Activated T-cell treated with anti-CD3 and anti-CD28 coated beads, Interleukin-2, amount 50 U/mL, for 48 hours (primary cell): ENCODE measurements around the gene PTK7.
A peak's percentile ranks its signal among the peaks of the same experiment; 100 is the strongest.
"Not testable (repeated sequence)": the region's sequence is repeated elsewhere in the genome, so short reads cannot be mapped to it uniquely, and the experiment has no call there.

ENCODE experiments used
- DNase-seq, 2 experiments: peaks; one replicate each; pipeline ENCODE4 v3.0.0-alpha.2; 2020

The PTK7 gene

GRCh38 chr6:43054206-43054943, 21.7 kb upstream of the PTK7 start:
- DNase-seq: no peak

- no peak for DNase-seq
Measured at GRCh38 chr6:43055966-43056365, 20.1 kb upstream of the PTK7 start.

GRCh38 chr6:43058531-43058930, 17.6 kb upstream of the PTK7 start:
- DNase-seq: no peak

- DNase-seq: peak; percentile 98 to 99
Measured at GRCh38 chr6:43059168-43060033, 16.7 kb upstream of the PTK7 start, which contains the start of the genes KLC4 and MRPL2. TSS of gene KLC4 (plus strand) at chr6:43059631. CDS start at chr6:43061336, 1,705 bp downstream. TSS of gene MRPL2 (minus strand) at chr6:43059434. CDS start at chr6:43059381, 53 bp downstream.

- no peak for DNase-seq
Measured at GRCh38 chr6:43060034-43060754, 15.9 kb upstream of the PTK7 start.

GRCh38 chr6:43060755-43061633, 15.1 kb upstream of the PTK7 start:
- DNase-seq: no peak

GRCh38 chr6:43061861-43062260, 14.3 kb upstream of the PTK7 start:
- DNase-seq: no peak

- no peak for DNase-seq
Measured at GRCh38 chr6:43062818-43063217, 13.3 kb upstream of the PTK7 start.

- DNase-seq: no peak
Measured at GRCh38 chr6:43070028-43070632, 6.0 kb upstream of the PTK7 start.

GRCh38 chr6:43074847-43075669, 1.1 kb upstream of the PTK7 start:
- no peak for DNase-seq

GRCh38 chr6:43076464-43077332, 584 bp downstream of the PTK7 start:
- DNase-seq: peak in 1 of 2 experiments; percentile 34

GRCh38 chr6:43077333-43077809, 1.3 kb downstream of the PTK7 start:
- DNase-seq: peak in 1 of 2 experiments; percentile 22

- DNase-seq: no peak
Measured at GRCh38 chr6:43077981-43078511, 1.9 kb downstream of the PTK7 start.

GRCh38 chr6:43078691-43079090, 2.6 kb downstream of the PTK7 start:
- no peak for DNase-seq

GRCh38 chr6:43081043-43081442, 4.9 kb downstream of the PTK7 start:
- DNase-seq: no peak

GRCh38 chr6:43081922-43082321, 5.8 kb downstream of the PTK7 start:
- not testable (repeated sequence) for DNase-seq

GRCh38 chr6:43082806-43083655, 6.9 kb downstream of the PTK7 start:
- DNase-seq: no peak

- DNase-seq: peak; percentile 30 to 35
Measured at GRCh38 chr6:43086022-43086658, 10.0 kb downstream of the PTK7 start.
